OCI-LY7 (cell line): ENCODE measurements around the gene FAM131B.

Experiments
- EZH2phosphoT487 ChIP-seq: fragments of 200-600 bp; sonication (generic); IDR thresholded peaks from 2 replicates; pipeline ENCODE4 v1.6.1; 2018; ENCODE audit warnings: low read depth, borderline replicate concordance, mild to moderate bottlenecking, mixed run types, antibody characterized with exemption, low read length, moderate library complexity, mixed read lengths
- TF ChIP-seq, protein P1 (sequence below): fragments of 200-600 bp; sonication (generic); conservative IDR thresholded peaks from 2 replicates; pipeline ENCODE4 v1.5.1; 2014; ENCODE audit warnings: mild to moderate bottlenecking, antibody characterized with exemption, low read length, moderate library complexity, mixed read lengths

DNA sequence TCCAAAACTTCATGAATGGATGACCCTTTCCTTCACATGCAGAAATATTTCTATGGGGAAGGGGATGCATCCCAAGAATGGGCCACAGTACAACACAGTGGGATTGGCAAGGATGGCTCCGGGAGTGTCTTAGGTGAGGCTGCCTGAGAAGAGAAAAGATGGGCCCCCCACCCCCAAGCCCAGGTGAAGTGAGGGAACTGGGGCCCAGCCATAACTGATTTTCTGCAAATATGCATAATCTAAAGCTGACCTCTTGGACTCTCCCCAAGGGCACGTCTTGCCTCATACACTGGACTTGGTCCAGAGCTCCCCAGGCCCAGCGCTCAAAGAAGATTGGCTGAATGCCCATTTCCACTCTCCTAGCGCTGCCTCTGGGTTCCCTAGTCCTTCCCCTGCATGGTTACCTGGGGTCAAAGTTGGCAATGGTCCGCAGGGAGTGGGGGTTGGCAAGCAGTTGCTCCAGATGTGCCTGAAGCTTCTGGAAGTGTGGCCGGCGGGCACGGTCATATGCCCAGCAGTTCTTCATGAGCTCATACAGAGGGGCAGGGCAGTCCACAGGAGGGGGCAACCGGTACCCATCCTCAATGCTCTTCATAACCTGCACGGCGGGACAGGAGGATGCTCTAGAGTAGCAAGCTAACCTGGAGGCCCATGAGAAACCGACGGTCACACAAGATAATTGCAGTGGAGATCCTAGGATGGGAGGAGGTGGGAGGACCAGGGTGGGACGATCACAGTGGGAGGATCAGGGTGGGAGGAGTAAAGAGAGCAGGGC lies 30.9 kb upstream of the FAM131B start:
- TF ChIP-seq, protein P1, sequence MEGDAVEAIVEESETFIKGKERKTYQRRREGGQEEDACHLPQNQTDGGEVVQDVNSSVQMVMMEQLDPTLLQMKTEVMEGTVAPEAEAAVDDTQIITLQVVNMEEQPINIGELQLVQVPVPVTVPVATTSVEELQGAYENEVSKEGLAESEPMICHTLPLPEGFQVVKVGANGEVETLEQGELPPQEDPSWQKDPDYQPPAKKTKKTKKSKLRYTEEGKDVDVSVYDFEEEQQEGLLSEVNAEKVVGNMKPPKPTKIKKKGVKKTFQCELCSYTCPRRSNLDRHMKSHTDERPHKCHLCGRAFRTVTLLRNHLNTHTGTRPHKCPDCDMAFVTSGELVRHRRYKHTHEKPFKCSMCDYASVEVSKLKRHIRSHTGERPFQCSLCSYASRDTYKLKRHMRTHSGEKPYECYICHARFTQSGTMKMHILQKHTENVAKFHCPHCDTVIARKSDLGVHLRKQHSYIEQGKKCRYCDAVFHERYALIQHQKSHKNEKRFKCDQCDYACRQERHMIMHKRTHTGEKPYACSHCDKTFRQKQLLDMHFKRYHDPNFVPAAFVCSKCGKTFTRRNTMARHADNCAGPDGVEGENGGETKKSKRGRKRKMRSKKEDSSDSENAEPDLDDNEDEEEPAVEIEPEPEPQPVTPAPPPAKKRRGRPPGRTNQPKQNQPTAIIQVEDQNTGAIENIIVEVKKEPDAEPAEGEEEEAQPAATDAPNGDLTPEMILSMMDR, result no peak
- TF ChIP-seq EZH2phosphoT487, result no peak
